IgD-negative memory B cell (primary cell): ENCODE data around the gene UBE2QL1. TPM values are rescaled to one million over a fixed set of nuclear protein-coding genes. Genes with fewer than 3 reads are reported as not detected.
"Not testable (repeated sequence)": the region's sequence is repeated elsewhere in the genome, so short reads cannot be mapped to it uniquely, and the experiment has no call there.

Source experiments
- H3K27ac Mint-ChIP-seq, 3 donors: one replicate each; pipeline ENCODE4 v1.8.0; 2020 to 2022; ENCODE audit warnings: mild to moderate bottlenecking in 3 of 3, mixed read lengths in 3 of 3, moderate library complexity in 1 of 3
- H3K27me3 Mint-ChIP-seq: one replicate; pipeline ENCODE4 v1.8.0; 2021; ENCODE audit warnings: mixed read lengths
- H3K36me3 Mint-ChIP-seq: one replicate; pipeline ENCODE4 v1.8.0; 2020; ENCODE audit warnings: mild to moderate bottlenecking, mixed read lengths
- H3K4me1 Mint-ChIP-seq, 3 donors: one replicate each; pipeline ENCODE4 v1.8.0; 2020 to 2022; ENCODE audit warnings: mixed read lengths in 3 of 3, mild to moderate bottlenecking in 1 of 3
- H3K4me3 Mint-ChIP-seq, 4 donors: one replicate each; pipeline ENCODE4 v1.8.0; 2020 to 2022; ENCODE audit warnings: mild to moderate bottlenecking in 4 of 4, mixed read lengths in 4 of 4, moderate library complexity in 3 of 4
- H3K9me3 Mint-ChIP-seq, 3 donors: one replicate each; pipeline ENCODE4 v1.8.0; 2020 to 2021; ENCODE audit warnings: mixed read lengths in 3 of 3, mild to moderate bottlenecking in 1 of 3
- polyA plus RNA-seq: library from polyadenylated mRNA; unstranded; fragments of 300-500 nt; fragmentation: Illumina TruSeq; gene quantifications from one replicate; pipeline ENCODE4 v1.2.3, GENCODE V29; 2021

The UBE2QL1 gene
- polyA plus RNA-seq, 1 donor from 2014 or later: not detected

DNA sequence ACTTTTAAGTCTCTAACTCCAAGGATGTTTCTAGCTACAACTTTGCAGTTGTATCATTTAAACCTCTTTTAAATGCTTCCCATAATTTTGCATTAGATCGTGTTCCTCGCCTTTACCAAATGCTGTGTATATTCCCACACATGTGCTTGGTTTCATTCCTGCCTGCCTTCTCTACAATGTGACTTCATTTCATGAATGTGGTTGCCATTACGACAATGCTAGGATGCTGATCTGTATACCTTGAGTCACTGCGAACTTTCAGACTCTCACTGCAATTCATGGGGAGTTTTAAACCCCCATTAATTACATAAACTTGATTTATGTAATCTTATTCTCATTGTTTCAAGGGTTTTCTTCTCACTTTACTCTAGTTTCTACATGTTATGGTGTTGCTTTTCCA is 50.3 kb downstream of the UBE2QL1 start:
- Mint-ChIP-seq H3K27ac (no peak overlapping the region), H3K4me3 (no peak overlapping the region), H3K27me3 (peaks cover 2% of the 10 kb centered on the region), H3K4me1 (peaks cover 0 to 7% (median 0%) of the 10 kb centered on the region in 3 donors), H3K36me3 (peaks cover 3% of the 10 kb centered on the region), H3K9me3 (peaks cover 0 to 6% (median 3%) of the 10 kb centered on the region in 3 donors)

DNA sequence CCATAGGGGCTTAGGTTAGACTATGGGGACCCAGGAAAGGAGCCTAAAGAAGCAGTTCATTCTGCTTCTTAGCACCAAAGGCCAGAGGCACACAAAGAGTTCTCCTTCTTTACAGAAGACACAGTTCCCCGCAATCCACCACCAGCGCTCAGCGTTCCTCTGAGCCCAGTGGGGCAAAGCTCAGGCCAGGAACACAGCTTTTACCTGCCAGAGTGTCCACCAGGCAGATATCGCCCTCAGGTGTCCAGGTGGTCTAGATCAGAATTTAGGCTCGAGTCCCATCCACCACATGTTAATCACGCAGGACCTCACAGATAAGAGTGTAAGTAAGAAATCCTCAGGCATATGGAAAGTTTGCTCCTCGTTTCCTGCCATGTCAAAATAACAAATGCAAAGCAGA is 53.0 kb downstream of the UBE2QL1 start:
- no peak overlapping the region for H3K27ac Mint-ChIP-seq
- peaks cover 0 to 6% (median 3%) of the 10 kb centered on the region in 3 donors for H3K9me3 Mint-ChIP-seq
- peaks cover 13% of the 10 kb centered on the region for H3K27me3 Mint-ChIP-seq
- peaks cover 0 to 3% (median 0%) of the 10 kb centered on the region in 3 donors for H3K4me1 Mint-ChIP-seq
- H3K4me3 Mint-ChIP-seq: no peak overlapping the region
- peaks cover 5% of the 10 kb centered on the region for H3K36me3 Mint-ChIP-seq

DNA sequence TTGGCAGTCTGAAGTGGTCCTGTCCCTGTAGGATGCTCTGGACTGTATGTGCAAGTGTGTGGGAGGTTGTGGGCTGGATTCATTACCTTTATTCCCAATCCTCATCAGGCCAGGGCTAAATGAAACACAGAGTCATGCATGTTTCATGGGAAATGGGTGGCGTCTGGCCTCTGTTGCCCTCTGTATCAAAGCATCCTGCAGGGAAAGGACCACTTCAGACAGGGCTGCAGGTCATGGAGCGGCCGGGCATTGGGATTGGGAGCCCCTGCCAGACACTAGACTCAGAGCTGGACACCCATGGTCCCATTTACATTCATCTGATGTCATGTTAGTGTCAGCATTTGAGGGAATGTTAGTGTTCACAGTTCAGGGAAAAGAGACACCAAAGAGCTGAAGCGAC is 53.8 kb downstream of the UBE2QL1 start:
- peaks cover 0 to 2% (median 0%) of the 10 kb centered on the region in 3 donors for H3K4me1 Mint-ChIP-seq
- peaks cover 0 to 6% (median 3%) of the 10 kb centered on the region in 3 donors for H3K9me3 Mint-ChIP-seq
- peaks cover 17% of the 10 kb centered on the region for H3K27me3 Mint-ChIP-seq
- no peak overlapping the region for H3K27ac Mint-ChIP-seq
- H3K36me3 Mint-ChIP-seq: peaks cover 5% of the 10 kb centered on the region
- no peak overlapping the region for H3K4me3 Mint-ChIP-seq

GRCh38 chr5:6503342-6503741 is 54.7 kb downstream of the UBE2QL1 start:
- H3K4me3 Mint-ChIP-seq: no peak overlapping the region
- peaks cover 17% of the 10 kb centered on the region for H3K27me3 Mint-ChIP-seq
- no peaks in the 10 kb centered on the region for H3K4me1 Mint-ChIP-seq
- peaks cover 0 to 6% (median 3%) of the 10 kb centered on the region in 3 donors for H3K9me3 Mint-ChIP-seq
- H3K27ac Mint-ChIP-seq: peak overlapping the region in 1 of 3 donors; percentile 8
- peaks cover 1% of the 10 kb centered on the region for H3K36me3 Mint-ChIP-seq

DNA sequence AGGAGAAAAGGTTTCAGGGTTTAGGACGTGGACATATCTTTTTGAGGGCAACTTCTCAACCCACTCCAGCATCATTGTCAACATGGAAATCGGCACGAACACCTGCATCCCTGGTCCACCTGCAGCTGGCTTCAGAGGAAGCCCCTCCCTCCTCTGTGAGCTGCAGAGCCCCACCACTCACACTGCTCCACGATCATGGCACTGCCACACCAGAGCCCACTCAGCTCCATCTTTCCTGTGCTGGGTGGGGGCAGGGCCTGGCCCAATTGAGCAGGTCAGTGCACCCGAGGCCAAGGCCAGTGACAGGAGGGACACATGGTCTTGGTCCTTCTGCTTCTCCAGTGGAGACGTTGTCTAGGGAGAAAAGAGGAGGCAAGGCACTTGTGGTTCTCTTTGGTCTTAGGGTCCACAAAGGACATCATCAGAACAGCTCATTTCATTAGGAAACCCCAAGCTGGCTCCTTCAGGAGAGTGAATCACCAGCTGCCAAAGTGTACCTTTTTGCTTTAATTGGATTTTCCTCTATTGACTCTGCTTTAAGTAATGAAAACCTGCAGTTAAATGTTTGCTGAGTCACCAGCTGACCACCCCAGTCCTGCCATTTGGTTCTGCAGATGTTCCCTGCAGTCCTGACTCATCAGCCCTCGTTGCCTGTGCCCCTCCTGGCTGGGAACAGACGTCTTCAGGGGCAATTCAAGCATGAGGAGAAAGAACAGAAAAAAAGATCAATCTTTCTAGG is 56.2 kb downstream of the UBE2QL1 start:
- H3K9me3 Mint-ChIP-seq: peaks cover 0 to 6% (median 3%) of the 10 kb centered on the region in 3 donors
- peak overlapping the region in 1 of 3 donors; percentile 53 for H3K27ac Mint-ChIP-seq
- H3K27me3 Mint-ChIP-seq: peaks cover 17% of the 10 kb centered on the region
- H3K4me1 Mint-ChIP-seq: no peaks in the 10 kb centered on the region
- H3K36me3 Mint-ChIP-seq: peaks cover 1% of the 10 kb centered on the region
- H3K4me3 Mint-ChIP-seq: peak overlapping the region in 1 of 4 donors; percentile 63

DNA sequence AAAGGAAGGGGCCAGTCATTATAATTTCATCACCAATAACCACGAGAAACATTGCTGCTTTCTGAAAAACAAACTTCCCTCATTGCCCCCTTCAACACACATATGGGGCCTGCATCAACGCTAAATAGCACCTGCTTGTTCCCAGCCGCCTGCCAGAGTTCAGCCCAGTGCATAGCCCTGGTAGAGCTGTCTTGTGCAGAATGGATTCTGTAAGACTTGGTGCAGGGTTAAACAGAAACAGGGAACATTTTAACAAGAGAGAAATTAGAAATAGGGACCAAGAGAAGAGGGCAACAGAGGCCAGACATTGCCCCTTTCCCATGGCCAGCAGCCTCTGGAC is 56.7 kb downstream of the UBE2QL1 start:
- Mint-ChIP-seq H3K4me1 (no peaks in the 10 kb centered on the region), H3K27ac (peak overlapping the region in 1 of 3 donors; percentile 53), H3K4me3 (peak overlapping the region in 1 of 4 donors; percentile 63), H3K27me3 (peaks cover 17% of the 10 kb centered on the region), H3K36me3 (peaks cover 1% of the 10 kb centered on the region), H3K9me3 (peaks cover 0 to 6% (median 3%) of the 10 kb centered on the region in 3 donors)

DNA sequence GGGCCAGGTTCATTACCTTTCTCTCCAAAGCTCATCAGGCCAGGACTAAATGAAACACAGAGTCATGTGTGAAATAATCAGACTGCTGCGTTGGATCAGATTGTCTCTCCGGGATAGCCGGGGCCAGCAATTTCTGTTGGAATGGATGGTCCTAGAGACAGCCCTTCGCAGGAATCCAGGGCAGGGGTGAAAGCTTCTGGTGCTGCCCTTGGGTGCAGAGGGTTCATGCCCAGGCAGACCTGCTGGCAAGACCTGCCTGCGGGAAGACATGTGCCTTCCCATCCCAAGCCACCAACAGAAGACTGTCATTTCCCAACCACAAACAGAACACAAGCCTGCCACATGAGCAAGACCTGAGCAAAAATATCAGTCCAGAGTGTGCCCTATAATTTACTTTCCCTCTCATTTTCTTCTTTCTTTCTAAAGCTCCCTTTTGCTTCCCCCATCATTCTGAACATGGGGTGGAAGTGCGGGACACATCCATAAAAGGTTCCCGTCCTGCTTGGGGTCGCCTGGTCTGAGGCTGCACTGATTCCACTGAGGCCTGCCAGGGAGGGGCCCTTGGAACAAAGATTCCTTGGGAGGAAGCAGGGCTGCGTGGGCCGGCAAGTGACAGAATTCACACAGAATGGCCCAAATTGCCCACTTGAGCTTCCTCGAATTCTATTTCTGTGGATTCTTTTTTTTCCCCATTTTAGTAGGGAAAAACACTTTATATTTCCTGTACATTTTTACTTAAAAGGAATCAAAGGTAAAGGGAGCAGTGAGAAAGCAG is 57.3 kb downstream of the UBE2QL1 start:
- peaks cover 0 to 6% (median 5%) of the 10 kb centered on the region in 3 donors for H3K9me3 Mint-ChIP-seq
- peaks cover 1% of the 10 kb centered on the region for H3K36me3 Mint-ChIP-seq
- no peaks in the 10 kb centered on the region for H3K4me1 Mint-ChIP-seq
- H3K27ac Mint-ChIP-seq: no peak overlapping the region
- peaks cover 17% of the 10 kb centered on the region for H3K27me3 Mint-ChIP-seq
- H3K4me3 Mint-ChIP-seq: peak overlapping the region in 1 of 4 donors; percentile 27

DNA sequence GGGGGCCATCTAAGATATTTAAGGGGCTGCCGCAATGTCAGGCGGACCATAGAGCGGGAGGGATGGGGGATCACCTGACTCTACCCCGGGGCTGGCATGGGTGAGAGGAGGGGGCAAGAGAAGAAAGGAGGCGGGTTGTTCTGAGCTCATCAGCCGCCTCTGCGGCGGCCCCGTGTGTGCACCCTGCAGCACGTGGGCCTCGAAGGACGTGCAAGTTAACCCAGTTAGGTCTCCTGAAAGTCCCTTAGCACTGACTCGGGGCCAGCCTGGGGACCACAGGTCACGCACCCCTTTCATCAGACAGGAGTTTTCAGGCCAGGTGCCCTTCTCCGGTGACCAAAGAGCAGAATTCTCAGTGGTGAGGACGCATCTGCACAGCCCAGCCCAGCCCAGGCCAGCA is 58.0 kb downstream of the UBE2QL1 start:
- peaks cover 17% of the 10 kb centered on the region for H3K27me3 Mint-ChIP-seq
- peak overlapping the region in 1 of 4 donors; percentile 27 for H3K4me3 Mint-ChIP-seq
- no peak overlapping the region for H3K27ac Mint-ChIP-seq
- peaks cover 0 to 6% (median 4%) of the 10 kb centered on the region in 3 donors for H3K9me3 Mint-ChIP-seq
- no peaks in the 10 kb centered on the region for H3K4me1 Mint-ChIP-seq
- H3K36me3 Mint-ChIP-seq: peaks cover 1% of the 10 kb centered on the region

DNA sequence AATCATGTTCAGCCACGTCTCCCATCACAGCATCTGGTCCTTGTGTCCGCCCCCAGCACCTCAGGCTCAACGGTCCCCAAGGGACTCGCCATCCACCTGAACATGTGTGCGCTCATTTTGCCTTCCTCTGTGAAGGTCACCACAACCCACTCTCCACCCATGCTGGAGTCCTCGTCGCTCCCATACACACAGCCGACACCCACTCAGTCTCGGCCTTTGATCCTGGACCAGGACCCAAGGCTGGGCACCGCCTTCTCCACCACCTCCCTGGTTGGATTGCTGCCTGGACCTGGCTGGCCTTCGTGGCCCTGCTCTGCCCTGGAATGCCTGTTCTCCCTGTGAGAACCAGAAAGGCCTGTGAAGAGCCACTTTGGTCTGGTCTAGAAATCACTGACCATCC is 60.3 kb downstream of the UBE2QL1 start:
- Mint-ChIP-seq H3K36me3 (peaks cover 1% of the 10 kb centered on the region), H3K4me3 (no peak overlapping the region), H3K27me3 (peaks cover 17% of the 10 kb centered on the region), H3K4me1 (no peaks in the 10 kb centered on the region), H3K27ac (no peak overlapping the region), H3K9me3 (peaks cover 0 to 2% (median 0%) of the 10 kb centered on the region in 3 donors)

DNA sequence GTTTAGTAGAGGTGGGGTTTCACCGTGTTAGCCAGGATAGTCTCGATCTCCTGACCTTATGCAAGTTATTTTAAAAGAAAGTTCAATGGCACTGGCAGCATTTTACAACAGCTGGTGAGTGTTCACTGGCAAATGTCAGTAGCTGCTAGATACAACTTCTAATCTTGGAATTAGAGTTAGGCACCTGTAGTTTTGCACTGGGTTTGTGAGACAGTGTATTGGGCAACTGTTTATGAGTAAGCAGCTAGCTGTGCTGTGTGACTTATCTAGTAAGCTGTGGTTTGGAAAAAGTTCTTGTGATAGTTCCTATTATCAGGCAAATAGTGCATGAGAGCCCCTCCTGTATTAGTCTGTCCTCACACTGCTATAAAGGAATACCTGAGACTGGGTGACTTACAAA is 61.5 kb downstream of the UBE2QL1 start:
- no peak overlapping the region for H3K27ac Mint-ChIP-seq
- peaks cover 0 to 2% (median 0%) of the 10 kb centered on the region in 3 donors for H3K4me1 Mint-ChIP-seq
- peaks cover 17% of the 10 kb centered on the region for H3K27me3 Mint-ChIP-seq
- H3K9me3 Mint-ChIP-seq: peaks cover 0 to 2% (median 0%) of the 10 kb centered on the region in 3 donors
- H3K36me3 Mint-ChIP-seq: peaks cover 1% of the 10 kb centered on the region
- no peak overlapping the region for H3K4me3 Mint-ChIP-seq

GRCh38 chr5:6510973-6511372 is 62.3 kb downstream of the UBE2QL1 start:
- Mint-ChIP-seq H3K27ac (no peak overlapping the region), H3K9me3 (peaks cover 0 to 2% (median 0%) of the 10 kb centered on the region in 3 donors), H3K36me3 (peaks cover 1% of the 10 kb centered on the region), H3K27me3 (peaks cover 11% of the 10 kb centered on the region), H3K4me3 (no peak overlapping the region), H3K4me1 (peaks cover 0 to 2% (median 0%) of the 10 kb centered on the region in 3 donors)

- not testable (repeated sequence) for H3K27me3 Mint-ChIP-seq, H3K4me1 Mint-ChIP-seq, H3K36me3 Mint-ChIP-seq, H3K4me3 Mint-ChIP-seq, H3K9me3 Mint-ChIP-seq, H3K27ac Mint-ChIP-seq
Measured at GRCh38 chr5:6515812-6516211, 67.2 kb downstream of the UBE2QL1 start.

GRCh38 chr5:6516823-6517222 is 68.2 kb downstream of the UBE2QL1 start:
- Mint-ChIP-seq H3K4me1 (peaks cover 0 to 4% (median 0%) of the 10 kb centered on the region in 3 donors), H3K36me3 (no peaks in the 10 kb centered on the region), H3K9me3 (peaks cover 0 to 2% (median 0%) of the 10 kb centered on the region in 3 donors), H3K27me3 (peaks cover 2% of the 10 kb centered on the region), H3K4me3 (no peak overlapping the region), H3K27ac (no peak overlapping the region)

GRCh38 chr5:6517510-6517909 is 68.9 kb downstream of the UBE2QL1 start:
- H3K27ac Mint-ChIP-seq: no peak overlapping the region
- H3K4me1 Mint-ChIP-seq: peaks cover 0 to 6% (median 0%) of the 10 kb centered on the region in 3 donors
- H3K9me3 Mint-ChIP-seq: peaks cover 0 to 2% (median 0%) of the 10 kb centered on the region in 3 donors
- H3K36me3 Mint-ChIP-seq: peaks cover 2% of the 10 kb centered on the region
- no peak overlapping the region for H3K4me3 Mint-ChIP-seq
- peaks cover 4% of the 10 kb centered on the region for H3K27me3 Mint-ChIP-seq

GRCh38 chr5:6518298-6519057 is 69.8 kb downstream of the UBE2QL1 start:
- Mint-ChIP-seq H3K27me3 (peaks cover 4% of the 10 kb centered on the region), H3K4me1 (peaks cover 0 to 6% (median 0%) of the 10 kb centered on the region in 3 donors), H3K4me3 (no peak overlapping the region), H3K27ac (no peak overlapping the region), H3K36me3 (peaks cover 2% of the 10 kb centered on the region), H3K9me3 (peaks cover 0 to 2% (median 0%) of the 10 kb centered on the region in 3 donors)
